Chondrocyte (in vitro differentiated cells): ENCODE results near the gene LEAP2. TPM values are rescaled to one million over a fixed set of nuclear protein-coding genes. Genes with fewer than 3 reads are reported as not detected.

Experiments
- DNase-seq: peaks from one replicate; pipeline ENCODE4 v3.0.0; 2021; ENCODE audit warnings: mixed read lengths, low spot score
- H3K27ac Mint-ChIP-seq: one replicate; pipeline ENCODE4 v1.8.0; 2021; ENCODE audit warnings: mild to moderate bottlenecking, moderate library complexity, mixed read lengths; ENCODE audit not compliant: unreplicated experiment
- H3K27me3 Mint-ChIP-seq: 2 replicates; pipeline ENCODE4 v1.8.0; 2021; ENCODE audit warnings: low read depth, mixed read lengths
- H3K36me3 Mint-ChIP-seq: 2 replicates; pipeline ENCODE4 v1.8.0; 2021; ENCODE audit warnings: low read depth, mixed read lengths
- H3K4me1 Mint-ChIP-seq: 2 replicates; pipeline ENCODE4 v1.8.0; 2021; ENCODE audit warnings: low read depth, mild to moderate bottlenecking, mixed read lengths
- H3K4me3 Mint-ChIP-seq: one replicate; pipeline ENCODE4 v1.8.0; 2021; ENCODE audit warnings: mild to moderate bottlenecking, moderate library complexity, mixed read lengths; ENCODE audit not compliant: unreplicated experiment
- H3K9me3 Mint-ChIP-seq: 2 replicates; pipeline ENCODE4 v1.8.0; 2021; ENCODE audit warnings: low read depth, mixed read lengths
- CTCF ChIP-seq: fragments of 200-600 bp; sonication (generic); IDR thresholded peaks from 2 replicates; pipeline ENCODE4 v1.5.0; 2021; ENCODE audit warnings: antibody characterized with exemption, mild to moderate bottlenecking, moderate library complexity
- total RNA-seq: library from RNA; stranded (reverse); gene quantifications from 3 replicates; pipeline ENCODE4 v1.2.1, GENCODE V29; 2021

Gene LEAP2
- total RNA-seq, 1 donor from 2014 or later, result 0.35 TPM

GRCh38 chr5:132889501-132889900 lies 16.0 kb downstream of the LEAP2 start:
- DNase-seq, result no peak
- Mint-ChIP-seq H3K36me3 (peaks cover 49% of the 10 kb centered on the region), H3K27ac (peak overlapping the region; percentile 38), H3K27me3 (no peaks in the 10 kb centered on the region), H3K4me1 (peaks cover 4% of the 10 kb centered on the region), H3K9me3 (no peaks in the 10 kb centered on the region), H3K4me3 (no peak overlapping the region)
- no peak for TF ChIP-seq CTCF

- no peak overlapping the region for H3K4me3 Mint-ChIP-seq
- peaks cover 10% of the 10 kb centered on the region for H3K4me1 Mint-ChIP-seq
- H3K36me3 Mint-ChIP-seq, result peaks cover 51% of the 10 kb centered on the region
- H3K27me3 Mint-ChIP-seq, result no peaks in the 10 kb centered on the region
- H3K27ac Mint-ChIP-seq, result no peak overlapping the region
- H3K9me3 Mint-ChIP-seq, result no peaks in the 10 kb centered on the region
- TF ChIP-seq CTCF, result no peak
- no peak for DNase-seq
These were observed 17.3 kb downstream of the LEAP2 start for GRCh38 chr5:132890817-132891216.

GRCh38 chr5:132895719-132896305 lies 22.3 kb downstream of the LEAP2 start:
- Mint-ChIP-seq H3K4me3 (no peak overlapping the region), H3K9me3 (no peaks in the 10 kb centered on the region), H3K4me1 (peaks cover 11% of the 10 kb centered on the region), H3K36me3 (peaks cover 47% of the 10 kb centered on the region), H3K27ac (no peak overlapping the region), H3K27me3 (no peaks in the 10 kb centered on the region)
- TF ChIP-seq CTCF, result no peak
- DNase-seq, result no peak

GRCh38 chr5:132896685-132897084 lies 23.2 kb downstream of the LEAP2 start:
- Mint-ChIP-seq H3K36me3 (peaks cover 47% of the 10 kb centered on the region), H3K4me3 (no peak overlapping the region), H3K4me1 (peaks cover 11% of the 10 kb centered on the region), H3K27ac (peak overlapping the region; percentile 6), H3K9me3 (no peaks in the 10 kb centered on the region), H3K27me3 (no peaks in the 10 kb centered on the region)
- no peak for DNase-seq
- TF ChIP-seq CTCF, result no peak

GRCh38 chr5:132898094-132898493 lies 24.6 kb downstream of the LEAP2 start:
- H3K4me3 Mint-ChIP-seq, result no peak overlapping the region
- H3K9me3 Mint-ChIP-seq, result no peaks in the 10 kb centered on the region
- H3K36me3 Mint-ChIP-seq, result peaks cover 37% of the 10 kb centered on the region
- H3K4me1 Mint-ChIP-seq, result peaks cover 11% of the 10 kb centered on the region
- TF ChIP-seq CTCF, result no peak
- no peaks in the 10 kb centered on the region for H3K27me3 Mint-ChIP-seq
- H3K27ac Mint-ChIP-seq, result no peak overlapping the region
- DNase-seq, result no peak
